SU-DHL-6 (cell line): ENCODE data around the gene HOXC4.

Experiments used
- EZH2phosphoT487 ChIP-seq: fragments of 200-600 bp; sonication (generic), shearing (Covaris generic); conservative IDR thresholded peaks from 2 replicates; pipeline ENCODE4 v1.6.1; 2018; ENCODE audit warnings: mild to moderate bottlenecking, antibody characterized with exemption, low read length, moderate library complexity, mixed read lengths
- TF ChIP-seq, protein P1 (sequence below): fragments of 200-600 bp; sonication (generic); IDR thresholded peaks from one replicate; pipeline ENCODE4 v1.5.1; 2017; ENCODE audit warnings: antibody characterized with exemption, mild to moderate bottlenecking, low read length, moderate library complexity; ENCODE audit not compliant: insufficient read depth, poor library complexity, severe bottlenecking

DNA sequence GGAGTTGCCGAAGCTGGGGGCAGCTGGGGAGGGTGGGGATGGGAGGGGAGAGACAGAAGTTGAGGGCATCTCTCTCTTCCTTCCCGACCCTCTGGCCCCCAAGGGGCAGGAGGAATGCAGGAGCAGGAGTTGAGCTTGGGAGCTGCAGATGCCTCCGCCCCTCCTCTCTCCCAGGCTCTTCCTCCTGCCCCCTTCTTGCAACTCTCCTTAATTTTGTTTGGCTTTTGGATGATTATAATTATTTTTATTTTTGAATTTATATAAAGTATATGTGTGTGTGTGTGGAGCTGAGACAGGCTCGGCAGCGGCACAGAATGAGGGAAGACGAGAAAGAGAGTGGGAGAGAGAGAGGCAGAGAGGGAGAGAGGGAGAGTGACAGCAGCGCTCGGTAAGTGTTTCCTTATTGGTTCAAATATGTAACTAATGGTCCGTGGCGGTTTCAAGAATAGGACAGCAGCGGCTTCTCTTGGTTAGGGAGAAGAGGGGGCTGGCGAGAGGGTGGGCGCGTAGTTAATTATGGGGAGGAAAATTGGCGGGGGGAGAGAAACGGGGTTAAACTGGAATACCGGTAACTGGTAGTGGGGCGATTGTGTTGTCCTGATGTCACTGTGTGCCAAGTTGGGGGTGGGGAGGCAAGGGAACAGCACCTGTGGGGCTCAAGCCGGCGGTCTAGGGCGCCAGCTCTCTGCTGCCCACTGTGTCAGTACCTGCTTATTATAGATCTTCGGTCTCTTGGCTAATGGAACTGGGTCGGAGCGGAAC is 36.4 kb upstream of the HOXC4 start:
- TF ChIP-seq, protein P1, sequence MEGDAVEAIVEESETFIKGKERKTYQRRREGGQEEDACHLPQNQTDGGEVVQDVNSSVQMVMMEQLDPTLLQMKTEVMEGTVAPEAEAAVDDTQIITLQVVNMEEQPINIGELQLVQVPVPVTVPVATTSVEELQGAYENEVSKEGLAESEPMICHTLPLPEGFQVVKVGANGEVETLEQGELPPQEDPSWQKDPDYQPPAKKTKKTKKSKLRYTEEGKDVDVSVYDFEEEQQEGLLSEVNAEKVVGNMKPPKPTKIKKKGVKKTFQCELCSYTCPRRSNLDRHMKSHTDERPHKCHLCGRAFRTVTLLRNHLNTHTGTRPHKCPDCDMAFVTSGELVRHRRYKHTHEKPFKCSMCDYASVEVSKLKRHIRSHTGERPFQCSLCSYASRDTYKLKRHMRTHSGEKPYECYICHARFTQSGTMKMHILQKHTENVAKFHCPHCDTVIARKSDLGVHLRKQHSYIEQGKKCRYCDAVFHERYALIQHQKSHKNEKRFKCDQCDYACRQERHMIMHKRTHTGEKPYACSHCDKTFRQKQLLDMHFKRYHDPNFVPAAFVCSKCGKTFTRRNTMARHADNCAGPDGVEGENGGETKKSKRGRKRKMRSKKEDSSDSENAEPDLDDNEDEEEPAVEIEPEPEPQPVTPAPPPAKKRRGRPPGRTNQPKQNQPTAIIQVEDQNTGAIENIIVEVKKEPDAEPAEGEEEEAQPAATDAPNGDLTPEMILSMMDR = no peak
- no peak for TF ChIP-seq EZH2phosphoT487
